HepG2 (cell line): Measurements from ENCODE around the gene UGP2.
"Not testable (repeated sequence)": the region's sequence is repeated elsewhere in the genome, so short reads cannot be mapped to it uniquely, and the experiment has no call there.

Experiments used
- CTCF ChIP-seq: sonication (generic); formaldehyde crosslinking; IDR thresholded peaks from 2 replicates; pipeline ENCODE4 v1.5.0; 2020; ENCODE audit warnings: mild to moderate bottlenecking, missing genetic modification reagents, moderate library complexity
- YY1 ChIP-seq: IDR thresholded peaks from 2 replicates; pipeline ENCODE4 v1.6.1; 2011; ENCODE audit warnings: low read length, low read depth, moderate library complexity, mild to moderate bottlenecking; ENCODE audit not compliant: insufficient read depth, insufficient replicate concordance
- ZNF772 ChIP-seq: sonication (generic); formaldehyde crosslinking; IDR thresholded peaks from 2 replicates; pipeline ENCODE4 v1.5.0; 2020; ENCODE audit warnings: mild to moderate bottlenecking, missing genetic modification reagents

GRCh38 chr2:63811870-63812269, 29.8 kb upstream of the UGP2 start:
- not testable (repeated sequence) for TF ChIP-seq CTCF; ZNF772 (CRISPR knock-in tag); YY1
